GM18526 (cell line): ENCODE measurements around the gene GTPBP6.

Experiments used
- POLR2A ChIP-seq: IDR thresholded peaks from 3 replicates; pipeline ENCODE4 v1.6.1; 2011; ENCODE audit not compliant: insufficient read length; ENCODE audit errors: extremely low read depth

The GTPBP6 gene

GRCh38 chrX:267771-268261 lies 50.8 kb downstream of the GTPBP6 start:
- no peak for TF ChIP-seq POLR2A

- TF ChIP-seq POLR2A = no peak
Measured at GRCh38 chrX:265502-265901, 53.1 kb downstream of the GTPBP6 start.

- TF ChIP-seq POLR2A = no peak
Measured at GRCh38 chrX:264634-265455, 53.8 kb downstream of the GTPBP6 start.

- TF ChIP-seq POLR2A = no peak
Measured at GRCh38 chrX:262381-262909, 56.2 kb downstream of the GTPBP6 start.

GRCh38 chrX:261919-262352 lies 56.7 kb downstream of the GTPBP6 start:
- TF ChIP-seq POLR2A = no peak

- TF ChIP-seq POLR2A = no peak
Measured at GRCh38 chrX:261167-261918, 57.3 kb downstream of the GTPBP6 start.

- TF ChIP-seq POLR2A = no peak
Measured at GRCh38 chrX:259692-260355, 58.8 kb downstream of the GTPBP6 start.

GRCh38 chrX:258291-259040 lies 60.1 kb downstream of the GTPBP6 start:
- TF ChIP-seq POLR2A = no peak

GRCh38 chrX:257681-258289 lies 60.8 kb downstream of the GTPBP6 start:
- no peak for TF ChIP-seq POLR2A

GRCh38 chrX:255923-256331 lies 62.7 kb downstream of the GTPBP6 start:
- TF ChIP-seq POLR2A = no peak
